ENCODE data around the gene SRPK3. TPM values are rescaled to one million over a fixed set of nuclear protein-coding genes. Genes with fewer than 3 reads are reported as not detected.

The SRPK3 gene
- total and polyA plus RNA-seq, 2 donors (not counting 3 experiments of a cell fraction or from before 2014, with no cell fraction given): 0.25 to 0.40 TPM

- DNase-seq (ENCODE audit: low read depth, low spot score) (no peak), FAIRE-seq (no peak)
- no peak overlapping the region for H3K4me3 ChIP-seq (replicated peaks in 1 of 3; ENCODE audit: insufficient read depth in 1 of 3, low read depth in 1 of 3, low read length in 3 of 3)
- no peak overlapping the region for H3K9ac ChIP-seq (replicated peaks; ENCODE audit: extremely low read depth, insufficient read depth, low read length)
- no peaks in the 10 kb centered on the region for H3K9me1 ChIP-seq (replicated peaks; ENCODE audit: control insufficient read depth, extremely low read depth, insufficient read depth, low read length)
- no TSS peak for BruUV-seq (replicated peaks)
- H3K4me1 ChIP-seq (ENCODE audit: control insufficient read depth, extremely low read depth, insufficient read depth, low read length): no peaks in the 10 kb centered on the region
- H3K9me3 ChIP-seq (replicated peaks; ENCODE audit: control insufficient read depth, insufficient read depth, low read length): no peaks in the 10 kb centered on the region
- intact Hi-C loops (cut with micrococcal nuclease) (no loop called here), dilution Hi-C loops (cut with MboI; ENCODE audit: extremely low pct_ligation_motif_present, low sequenced_read_pairs) (no loop called here)
- H3K27me3 ChIP-seq (ENCODE audit: control insufficient read depth in 2 of 2, insufficient read depth in 2 of 2, low read length in 2 of 2): no peaks in the 10 kb centered on the region
- H3K36me3 ChIP-seq (ENCODE audit: control insufficient read depth in 2 of 2, extremely low read depth in 1 of 2, insufficient read depth in 2 of 2, low read length in 2 of 2): peaks cover 0 to 5% of the 10 kb centered on the region in 2 experiments
- no peak overlapping the region for H2AFZ ChIP-seq (ENCODE audit: low read depth, low read length)
- ChIA-PET POLR2A (no interaction called here), CTCF (interaction anchor here (1.1 to 1.3 kb wide), 2 partner anchors 12 to 14 kb away, joined by 3 read pairs; no protein-coding TSS in a partner anchor)
- H4K20me1 ChIP-seq (replicated peaks; ENCODE audit: control insufficient read depth, extremely low read depth, insufficient read depth, low read length): no peaks in the 10 kb centered on the region
- no peak overlapping the region for H3K4me2 ChIP-seq (ENCODE audit: insufficient read depth, low read length)
- H3K79me2 ChIP-seq (ENCODE audit: control insufficient read depth, insufficient read depth, low read length): no peaks in the 10 kb centered on the region
- no peak for TF ChIP-seq CTCF (IDR thresholded peaks at IDR 0.05; ENCODE audit: extremely low read depth in 1 of 2, insufficient read depth in 1 of 2, low read depth in 1 of 2, low read length in 2 of 2)
- TF ChIP-seq JUN (IDR thresholded peaks at IDR 0.05; ENCODE audit: borderline replicate concordance, insufficient read depth, insufficient read length, low read depth): no peak
- no peak for TF ChIP-seq GATA2 (IDR thresholded peaks at IDR 0.05; ENCODE audit: insufficient read depth, insufficient read length, low read depth, low read length)
- no peak for TF ChIP-seq EZH2 (IDR thresholded peaks at IDR 0.05; ENCODE audit: borderline replicate concordance, low read depth, low read length, severe bottlenecking)
- no peak for TF ChIP-seq FOS (IDR thresholded peaks at IDR 0.05; ENCODE audit: borderline replicate concordance, insufficient read depth, low read length)
- no peak for TF ChIP-seq POLR2AphosphoS5 (IDR thresholded peaks at IDR 0.05; ENCODE audit: insufficient read depth, low read depth, low read length)
- TF ChIP-seq MYC (IDR thresholded peaks at IDR 0.05; ENCODE audit: low read depth, low read length): no peak
- TF ChIP-seq POLR2A (IDR thresholded peaks at IDR 0.05; ENCODE audit: low read depth, low read length): no peak
- no peak for TF ChIP-seq MAX (IDR thresholded peaks at IDR 0.05; ENCODE audit: insufficient read depth, insufficient read length)
- no peak overlapping the region for H3K27ac ChIP-seq (ENCODE audit: insufficient read depth, low read depth, low read length)
Measured at GRCh38 chrX:153779891-153780677, 757 bp upstream of the SRPK3 start.

Data from endothelial cell of umbilical vein (primary cell).